Fibroblast of skin of left quadriceps (primary cell): ENCODE data around the gene GHRHR.
A peak's percentile ranks its signal among the peaks of the same experiment; 100 is the strongest.

Experiments used
- DNase-seq, 2 experiments: peaks; one replicate each; pipeline ENCODE4 v3.0.0-alpha.2; 2013; ENCODE audit warnings: low read depth in 2 of 2

The GHRHR gene

DNA sequence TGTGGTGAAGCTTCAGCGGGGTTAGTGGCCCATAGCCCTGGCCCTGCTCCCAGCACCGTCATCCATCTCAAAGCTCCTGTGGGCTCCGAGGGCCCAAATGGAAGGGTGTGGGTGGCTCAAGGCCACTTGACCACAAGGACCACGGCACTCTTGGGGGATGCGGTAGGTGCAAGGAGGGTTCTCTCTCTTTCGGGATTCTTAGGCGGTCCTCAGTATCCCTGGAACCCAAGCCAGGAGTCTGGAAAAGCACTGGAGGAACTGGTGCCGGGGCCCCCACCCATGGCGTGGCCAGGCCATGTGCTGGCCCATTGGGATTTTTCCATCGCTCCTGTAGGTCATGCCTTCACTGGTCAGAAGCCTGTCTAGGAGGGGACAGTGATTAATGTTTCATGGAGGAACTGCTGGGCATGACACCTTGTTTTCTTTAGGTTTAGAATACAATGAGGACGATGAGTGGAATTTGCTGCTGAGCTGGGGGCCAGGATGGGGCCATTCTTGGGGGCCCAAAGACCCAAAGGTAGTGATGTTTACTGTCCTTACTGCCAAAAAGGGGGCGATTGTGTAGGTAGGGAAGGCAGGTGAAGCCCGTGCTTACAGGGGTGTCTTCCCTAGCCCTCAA, 35.4 kb upstream of the GHRHR start:
- no peak for DNase-seq

DNA sequence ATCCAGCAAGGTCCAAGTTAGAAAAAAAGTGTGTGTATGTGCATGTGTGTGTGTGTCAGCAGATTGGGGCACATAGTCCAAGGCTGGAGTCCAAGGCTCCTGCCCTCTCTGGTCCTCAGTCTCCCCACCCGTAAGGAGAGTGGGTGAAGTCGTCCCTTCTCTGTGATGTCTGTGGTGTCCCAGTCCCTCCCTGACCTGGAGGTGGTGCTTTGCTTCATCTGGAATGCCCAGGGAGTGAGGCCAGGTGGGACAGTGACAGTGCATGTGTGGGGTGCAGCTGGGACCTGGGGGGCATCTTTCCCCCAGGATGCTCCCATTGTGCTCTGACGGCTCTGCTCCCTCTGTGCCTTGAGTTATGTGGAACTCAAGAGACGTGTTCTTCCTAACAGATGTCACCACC, 34.1 kb upstream of the GHRHR start:
- DNase-seq, result no peak

DNA sequence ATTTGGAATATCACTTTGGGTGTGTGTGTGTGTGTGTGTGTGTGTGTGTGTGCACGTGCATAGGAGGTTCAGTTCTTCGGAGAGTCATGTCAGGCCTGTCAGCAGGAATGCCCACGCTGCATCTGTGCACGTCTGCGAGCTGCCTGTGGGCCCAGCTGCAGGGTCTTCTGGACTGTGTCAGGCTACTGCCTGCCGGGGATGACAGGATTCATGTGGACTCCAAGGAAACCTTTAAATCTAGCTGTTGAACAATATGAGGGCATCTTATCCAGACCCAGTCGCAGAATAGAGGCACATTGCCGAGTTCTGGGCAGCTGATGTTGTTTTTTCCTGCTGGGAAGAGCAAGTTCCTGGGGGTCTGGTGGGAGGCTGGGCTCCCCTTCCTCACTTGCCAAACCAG, 33.1 kb upstream of the GHRHR start:
- DNase-seq, result no peak

DNA sequence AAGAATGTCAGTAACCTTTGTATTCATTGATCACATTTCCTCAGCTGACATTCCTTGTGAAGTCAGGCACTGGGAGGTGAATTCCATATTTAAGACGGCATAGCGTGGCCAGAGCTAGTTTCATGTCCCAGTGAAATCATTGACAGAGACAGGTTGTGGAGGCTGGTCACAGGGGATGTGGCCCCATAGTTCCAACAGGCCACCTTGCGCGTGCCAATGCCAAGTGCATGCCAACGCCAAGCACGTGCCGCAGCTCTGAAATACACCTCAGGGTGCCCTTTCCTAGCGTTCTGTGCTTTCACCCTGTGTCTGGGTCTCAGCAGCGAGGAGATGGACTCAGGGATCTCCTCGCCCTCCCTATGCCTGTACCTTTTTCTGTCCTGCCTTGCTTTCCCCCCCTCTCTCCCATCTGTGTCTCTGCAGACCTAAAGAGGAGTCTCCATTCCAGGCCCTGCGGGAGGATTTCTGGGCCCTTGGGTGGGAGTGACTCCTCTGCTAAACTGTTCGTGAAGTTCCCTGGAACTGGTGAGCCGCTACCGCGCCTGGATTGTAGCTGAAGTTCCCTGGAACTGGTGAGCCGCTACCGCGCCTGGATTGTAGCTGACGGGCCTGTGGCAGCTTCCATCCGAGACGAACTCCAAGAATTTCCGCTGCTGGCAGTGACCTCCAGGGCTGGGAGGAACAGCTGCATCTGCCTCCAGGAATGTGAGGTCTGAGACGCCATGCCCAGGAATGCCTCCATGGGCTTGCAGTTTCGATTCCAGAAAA, 32.4 kb upstream of the GHRHR start:
- peak in 1 of 2 experiments; percentile 12 for DNase-seq

DNA sequence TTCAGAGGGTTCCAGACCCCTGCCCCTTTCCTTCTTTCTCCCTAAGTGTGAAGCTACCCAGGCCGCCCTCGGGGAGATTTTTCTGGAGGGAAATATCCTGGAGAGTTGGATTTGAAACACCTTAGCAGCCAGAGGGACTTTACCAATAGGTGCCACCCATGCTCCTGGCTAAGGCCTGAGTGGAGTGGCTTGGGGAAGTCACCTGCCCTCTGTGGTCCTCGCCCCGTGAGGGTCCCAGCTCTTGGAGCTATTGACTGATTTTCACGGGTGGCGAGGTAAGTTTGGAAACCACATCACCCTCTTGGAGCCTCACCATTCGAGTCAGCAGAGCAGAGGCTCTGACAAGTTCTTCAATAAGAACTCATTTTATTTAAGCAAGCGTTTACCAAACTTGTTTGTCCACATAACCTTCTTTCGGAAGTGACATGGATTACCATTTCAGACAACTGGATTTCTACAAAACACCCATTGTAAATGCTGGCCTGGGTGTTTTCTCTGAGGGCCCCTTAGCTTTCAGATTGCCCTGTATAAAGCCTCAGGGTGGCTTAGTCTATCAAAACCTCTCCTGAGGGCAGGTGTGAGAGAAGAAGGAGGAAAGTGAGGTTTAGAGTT, 31.7 kb upstream of the GHRHR start:
- DNase-seq, result no peak

DNA sequence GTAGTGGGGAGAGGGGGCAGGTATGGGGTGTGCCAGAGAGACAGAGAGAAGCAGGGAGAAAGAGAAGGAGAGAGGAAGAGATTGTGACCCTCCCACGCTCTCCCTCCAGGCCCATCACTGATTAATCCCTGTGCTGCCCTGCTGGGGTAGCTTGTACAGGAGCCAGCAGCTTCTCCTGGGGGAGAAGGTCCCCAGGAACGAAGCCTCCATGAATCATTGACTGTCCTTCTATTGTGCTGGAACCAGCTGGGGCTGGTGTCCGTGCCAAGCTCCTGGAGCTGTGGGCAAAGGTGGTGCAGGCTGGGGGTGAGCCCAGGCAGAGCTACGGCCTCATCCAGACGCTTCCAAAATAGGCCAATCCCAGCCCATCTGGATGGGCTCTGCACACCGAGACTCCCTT, 31.2 kb upstream of the GHRHR start:
- DNase-seq, result no peak

DNA sequence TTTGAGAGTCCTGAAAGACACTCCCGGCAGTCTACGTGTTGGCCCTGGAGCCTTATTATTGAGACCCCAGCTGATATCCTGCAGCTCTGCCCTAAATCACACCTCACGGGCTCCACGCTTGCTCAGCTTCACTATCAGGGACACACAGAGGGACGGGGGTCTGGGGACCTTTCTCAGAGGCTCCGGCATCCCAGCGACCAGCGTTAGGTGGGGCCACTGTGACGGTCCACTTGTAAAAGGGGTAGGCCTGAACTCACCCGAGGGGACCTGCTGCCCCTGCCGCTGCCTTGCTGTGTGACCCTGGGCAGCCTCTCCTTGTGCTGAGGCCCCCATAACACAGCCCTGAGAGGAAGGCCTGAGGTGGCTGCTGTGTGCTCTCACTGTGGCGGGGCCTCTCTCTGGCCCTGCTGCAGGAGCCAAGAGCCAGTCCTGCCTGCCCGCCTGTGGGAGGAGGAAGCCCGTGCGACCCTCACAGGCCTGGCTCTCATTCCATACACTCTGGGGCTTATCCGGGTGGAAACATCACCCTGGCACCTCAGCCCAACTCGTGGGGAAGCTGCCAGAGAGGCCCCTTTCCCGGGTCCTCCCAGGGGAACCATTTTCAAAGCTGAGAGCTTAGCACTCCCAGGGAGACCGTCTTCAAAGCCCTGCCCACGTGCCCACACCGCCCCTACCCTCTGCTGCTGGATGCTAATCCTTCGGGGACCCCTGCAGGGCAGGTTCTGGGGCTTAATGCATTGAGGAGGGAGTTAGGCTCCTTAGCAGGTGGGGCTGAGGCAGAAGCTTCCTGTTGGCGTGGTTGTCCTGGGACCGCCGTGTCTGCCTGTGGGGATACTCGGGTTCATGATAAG, 30.4 kb upstream of the GHRHR start:
- DNase-seq, result no peak

DNA sequence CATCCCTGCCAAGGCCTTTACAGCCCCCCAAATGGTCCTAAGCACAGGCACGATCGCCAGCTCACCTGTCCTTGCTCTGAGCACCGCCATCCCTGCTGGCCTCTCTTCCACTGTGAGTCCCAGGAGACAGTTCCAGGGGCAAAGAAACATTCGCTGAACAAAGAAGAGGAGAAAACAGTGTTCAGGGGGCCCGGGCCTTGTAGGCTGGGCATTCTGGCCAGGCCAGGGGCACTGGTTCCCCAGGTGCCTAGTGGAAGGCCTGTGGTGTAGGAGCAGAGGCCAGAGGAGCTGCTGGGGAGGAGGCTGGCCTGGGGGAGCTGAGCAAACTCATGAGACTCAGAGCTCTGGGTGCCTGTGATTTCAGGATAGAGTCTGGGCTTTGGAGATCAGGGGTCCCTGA, 29.5 kb upstream of the GHRHR start:
- DNase-seq, result no peak

DNA sequence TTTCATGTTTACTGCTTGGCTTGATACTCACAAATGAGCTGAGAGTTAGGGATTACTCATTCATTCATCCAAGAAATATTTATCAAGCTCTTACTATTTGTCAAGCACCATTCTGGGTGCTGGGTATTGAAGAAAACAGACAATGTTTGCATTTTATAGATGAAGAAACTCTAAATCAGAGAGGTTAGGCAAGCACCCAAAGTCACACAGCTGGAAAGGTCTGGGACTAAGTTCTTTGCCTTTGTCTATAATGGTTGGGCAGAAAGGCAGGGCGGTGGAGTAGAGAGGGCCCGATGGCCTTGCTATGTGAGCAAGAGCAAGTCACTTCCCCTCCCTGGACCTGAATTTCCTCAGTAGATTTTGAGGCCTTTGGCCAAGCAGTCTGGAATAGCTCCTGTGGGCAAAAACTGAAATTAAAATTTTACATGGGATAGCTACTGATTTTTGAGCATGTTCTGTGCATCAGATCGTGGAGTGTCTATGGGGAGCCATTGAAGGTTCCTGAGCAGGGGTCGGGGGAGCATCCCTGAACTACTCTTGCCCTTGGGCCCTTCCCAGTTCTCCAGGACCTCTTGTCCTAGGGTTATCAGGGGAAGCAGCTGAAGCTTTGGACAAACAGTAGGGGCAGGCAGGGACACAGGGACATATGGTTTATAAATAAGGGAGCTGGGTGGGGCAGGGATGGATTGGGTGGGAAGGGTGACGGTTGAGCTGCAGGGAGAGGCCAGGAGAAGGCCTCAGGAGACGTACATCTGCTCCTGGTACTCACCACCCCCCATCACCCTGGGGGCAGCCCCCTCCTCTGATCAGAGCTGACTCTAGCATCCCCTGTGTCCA, 28.8 kb upstream of the GHRHR start:
- DNase-seq, result no peak

DNA sequence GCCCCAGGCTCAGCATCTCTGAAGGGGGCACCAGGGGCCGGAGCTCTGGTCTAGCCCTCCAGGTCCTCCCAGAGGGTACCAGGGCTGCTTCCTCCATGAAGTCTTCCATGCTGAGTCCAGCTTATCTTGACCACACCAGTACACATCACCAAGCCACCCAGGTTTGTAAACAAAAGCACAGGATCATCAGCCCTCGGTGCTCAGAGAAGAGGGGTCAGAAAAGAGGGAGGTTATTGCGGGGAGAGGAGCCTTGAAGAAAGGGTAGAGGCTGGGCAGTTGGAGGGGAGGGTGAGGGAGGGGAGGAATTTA, 28.2 kb upstream of the GHRHR start:
- DNase-seq, result no peak

DNA sequence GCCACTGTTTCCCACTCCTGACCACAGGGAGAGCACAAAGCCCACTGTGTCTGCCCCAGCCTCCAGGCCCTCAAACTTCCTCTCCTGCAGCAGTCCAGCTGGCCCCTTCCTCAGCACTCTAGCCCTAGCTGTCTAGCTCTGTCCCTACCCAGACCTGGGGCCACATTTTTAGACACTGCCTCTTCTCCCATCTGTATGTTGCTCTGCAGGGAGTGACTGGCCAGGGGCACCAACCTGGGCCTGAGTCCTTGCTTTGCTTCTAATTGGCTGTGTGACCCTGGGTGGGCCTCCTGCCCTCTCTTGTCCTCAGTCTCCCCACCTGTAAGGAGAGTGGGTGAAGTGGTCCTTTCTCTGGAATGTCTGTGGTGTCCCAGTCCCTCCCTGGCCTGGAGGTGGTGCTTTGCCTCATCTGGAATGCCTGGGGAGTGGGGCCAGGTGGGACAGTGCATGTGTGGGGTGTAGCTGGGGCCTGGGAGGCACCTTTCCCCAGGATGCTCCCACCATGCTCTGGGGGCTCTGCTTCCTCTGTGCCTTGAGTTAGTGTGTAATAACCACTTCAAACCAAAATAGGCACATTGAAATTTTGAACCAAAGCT, 27.0 kb upstream of the GHRHR start:
- no peak for DNase-seq

DNA sequence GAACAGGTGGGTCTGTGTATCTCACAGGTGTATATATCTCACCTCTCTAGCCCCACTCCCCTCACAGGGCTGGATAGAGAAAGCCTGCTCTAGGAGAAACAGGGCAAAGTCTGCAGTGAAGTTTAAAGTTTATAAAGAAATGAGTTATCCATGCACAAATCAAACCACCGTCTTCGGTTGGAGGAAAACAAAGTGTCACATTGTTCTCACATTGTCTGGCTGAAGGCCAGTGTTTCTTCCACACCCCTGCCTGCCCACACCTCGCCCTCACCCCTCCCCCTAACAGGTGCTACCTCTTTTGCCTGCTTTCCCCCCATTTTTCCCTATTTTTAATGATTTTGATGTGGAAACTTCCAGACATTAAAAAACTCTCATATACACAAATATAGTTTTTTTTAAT, 26.3 kb upstream of the GHRHR start:
- DNase-seq, result no peak

DNA sequence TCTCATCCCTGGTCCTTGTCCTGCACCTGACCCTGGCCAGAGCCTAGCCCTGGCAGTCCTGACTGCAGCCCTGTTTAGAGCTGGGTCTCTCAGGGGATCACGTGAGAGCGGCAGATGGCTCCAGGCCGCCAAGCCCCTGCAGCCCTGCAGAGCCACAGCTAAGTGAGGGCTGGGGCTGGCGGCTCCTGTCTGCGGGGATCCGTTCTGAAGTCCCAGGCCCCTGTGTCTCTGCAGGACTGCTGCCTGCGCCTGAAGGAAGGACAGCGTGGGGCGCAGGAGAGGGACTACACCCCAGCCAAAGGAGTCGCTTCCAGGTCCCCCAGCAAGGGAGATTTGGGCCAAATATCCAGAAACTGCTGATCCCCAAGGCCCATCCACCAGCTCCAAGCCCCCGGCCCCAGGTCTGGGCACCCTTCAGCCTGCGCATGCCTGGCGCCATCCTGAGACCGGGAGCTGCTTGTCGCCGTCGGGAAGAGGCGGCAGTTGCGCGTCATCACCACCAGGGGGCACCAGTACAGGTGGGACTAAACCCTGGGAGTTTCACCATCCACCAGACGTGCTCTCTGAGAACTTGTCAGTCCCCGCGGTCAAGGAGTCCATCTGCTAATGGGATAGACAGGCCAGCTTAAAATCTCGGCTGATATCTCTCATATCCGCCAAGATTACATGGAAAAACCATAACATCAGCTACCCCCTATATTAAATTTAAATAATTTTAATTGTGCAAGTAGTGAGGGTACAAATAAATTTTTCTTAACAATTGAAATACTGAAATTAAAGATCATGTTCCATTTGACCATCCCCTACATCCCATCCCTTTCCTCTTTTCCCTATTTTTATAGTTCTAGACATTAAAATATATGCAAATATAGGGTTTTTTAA, 25.1 kb upstream of the GHRHR start:
- DNase-seq, result peak; percentile 22 to 33

DNA sequence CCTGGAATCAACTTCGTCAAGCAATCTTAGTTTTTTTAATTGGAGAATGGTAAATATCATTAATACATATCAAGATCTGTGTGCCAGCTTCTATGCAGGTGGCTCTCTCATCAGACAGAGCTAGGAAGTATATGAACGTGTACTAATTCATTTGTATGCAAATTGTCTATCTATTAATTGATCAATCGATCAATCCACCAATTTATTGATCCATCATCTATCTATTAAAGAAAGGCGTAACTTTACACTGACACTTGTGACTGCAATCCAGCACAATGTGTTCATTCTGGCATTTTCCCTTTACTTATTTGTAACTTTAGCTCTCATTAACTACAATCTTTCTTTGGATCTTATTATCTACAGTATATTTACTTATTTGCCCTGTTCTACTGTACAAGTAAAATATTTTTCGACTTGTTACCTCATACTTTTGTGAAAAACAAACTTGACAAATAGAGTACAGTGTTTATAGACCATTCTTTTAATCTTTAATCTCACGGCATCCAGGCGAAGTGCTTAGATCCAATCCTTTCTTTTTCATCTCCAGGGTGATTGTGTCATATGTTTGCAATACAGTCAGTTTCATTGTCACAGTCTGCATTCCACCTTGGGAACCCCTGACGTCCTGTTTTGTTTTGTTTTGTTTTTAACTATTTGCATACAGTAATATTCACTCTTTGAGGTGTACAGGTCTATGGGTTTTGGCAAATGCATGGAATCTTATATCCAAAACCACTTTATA, 22.0 kb upstream of the GHRHR start:
- DNase-seq, result no peak

DNA sequence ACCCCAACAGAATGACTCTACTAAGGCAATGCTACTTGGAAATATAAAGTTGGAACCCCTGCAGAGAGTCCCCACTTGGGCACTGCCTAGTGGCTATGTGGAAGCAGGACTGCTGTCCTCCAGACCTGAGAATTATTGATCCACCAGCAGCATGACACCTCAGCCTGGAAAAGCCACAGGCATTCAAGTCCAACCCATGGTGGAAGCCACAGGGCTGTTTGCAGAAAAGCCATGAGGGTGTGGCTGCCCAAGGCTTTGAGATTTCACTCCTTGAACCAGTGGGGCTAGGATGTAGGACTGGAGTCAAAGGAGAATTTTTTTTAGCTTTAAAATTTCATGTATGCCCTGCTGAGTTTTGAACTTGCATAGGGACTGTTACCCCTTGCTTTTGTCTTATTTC, 13.6 kb upstream of the GHRHR start:
- no peak for DNase-seq

DNA sequence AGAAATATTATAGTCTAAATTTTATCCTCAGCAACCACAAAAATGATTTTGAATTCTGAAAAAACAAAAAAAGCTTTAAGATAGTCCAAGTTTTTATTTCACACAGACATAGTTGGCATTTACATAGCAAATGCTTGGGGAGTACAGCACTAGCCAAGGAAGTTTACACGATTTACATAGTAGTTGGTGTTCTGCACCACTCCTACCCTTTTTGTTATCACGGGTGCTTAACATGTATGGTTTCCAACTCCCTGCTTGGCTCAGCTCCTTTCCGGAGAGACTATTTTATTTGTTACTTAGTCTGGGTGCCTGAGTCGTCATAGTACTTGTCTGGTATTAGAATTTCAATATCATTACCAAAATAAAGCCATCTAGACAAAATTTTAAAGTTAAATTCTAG, 8.8 kb upstream of the GHRHR start:
- DNase-seq, result no peak

DNA sequence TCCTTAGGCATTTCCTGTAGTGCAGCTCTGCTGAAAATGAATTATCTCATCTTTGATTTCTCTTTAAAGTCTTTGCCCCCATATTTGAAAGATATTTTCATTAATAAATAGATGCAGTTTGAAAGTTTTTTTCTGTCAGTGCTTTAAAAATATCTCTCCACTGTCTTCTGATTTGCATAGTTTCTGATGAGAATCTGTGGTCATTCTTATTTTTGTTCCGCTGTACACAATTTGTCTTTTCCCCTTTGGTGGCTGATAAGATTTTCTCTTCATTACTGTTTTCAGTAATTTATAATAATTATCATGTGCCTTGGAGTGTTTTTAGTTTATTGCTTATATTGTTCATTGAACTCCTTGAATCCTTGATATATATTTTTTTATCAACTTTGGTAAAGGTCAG, 7.0 kb upstream of the GHRHR start:
- DNase-seq, result no peak

DNA sequence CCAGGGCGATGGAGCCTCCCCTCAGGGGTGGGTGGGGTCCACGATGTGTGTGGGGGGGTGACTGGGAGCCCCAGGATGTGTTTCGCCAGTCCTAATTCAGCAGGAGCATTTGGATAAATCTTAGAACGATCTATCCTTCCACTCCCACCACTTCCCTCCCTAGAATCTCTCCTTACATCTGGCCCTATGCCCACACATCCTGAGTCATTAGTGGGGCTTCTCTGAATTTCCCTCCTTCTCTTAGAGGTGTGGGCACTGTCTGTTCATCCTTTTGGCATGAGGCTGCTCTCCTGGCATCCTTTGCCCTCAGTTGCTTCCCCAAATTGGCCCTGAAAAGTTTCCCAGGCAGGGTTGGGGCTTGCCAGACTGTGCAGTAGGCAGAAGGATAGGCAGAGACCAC, 1.6 kb downstream of the GHRHR start:
- DNase-seq, result no peak

DNA sequence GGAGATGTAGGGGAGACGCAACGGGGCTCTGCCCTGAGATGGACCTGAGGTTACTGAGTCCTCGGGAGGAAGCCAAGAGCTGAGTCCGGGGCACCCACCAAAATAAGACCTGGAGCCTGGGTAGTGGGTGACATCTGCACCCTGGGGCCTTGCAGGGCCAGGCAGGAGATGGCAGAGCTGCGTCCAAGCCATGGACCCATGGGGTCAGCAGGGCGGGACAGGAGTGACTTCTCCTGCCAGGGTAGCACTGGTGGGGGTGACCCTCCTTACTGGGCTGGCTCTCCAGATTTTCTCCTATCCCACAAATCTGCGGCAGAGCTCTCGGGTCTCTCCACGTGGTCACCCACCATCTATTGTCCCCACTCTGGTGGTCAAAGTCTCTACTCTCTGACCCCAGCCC, 2.1 kb downstream of the GHRHR start:
- no peak for DNase-seq

DNA sequence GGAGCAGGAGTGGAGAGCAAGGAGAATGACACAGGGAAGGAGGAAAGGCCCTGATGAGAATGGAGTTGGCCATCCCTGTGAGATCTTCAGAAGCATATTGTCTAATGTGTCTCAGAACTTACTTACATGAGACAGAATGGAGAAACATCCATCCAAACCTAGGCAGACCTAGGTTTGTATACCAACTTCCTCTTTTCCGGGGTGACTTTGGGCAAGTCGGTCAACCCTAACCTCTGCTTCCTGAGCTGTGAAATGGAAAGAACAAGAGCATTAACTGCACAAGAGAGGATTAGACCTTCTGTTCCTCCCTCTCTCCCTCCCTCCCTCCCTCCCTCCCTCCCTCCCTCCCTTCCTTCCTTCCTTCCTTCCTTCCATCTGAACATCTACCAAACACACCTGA, 4.5 kb downstream of the GHRHR start:
- no peak for DNase-seq
